ENCODE measurements around the gene CEACAM18. TPM values are rescaled to one million over a fixed set of nuclear protein-coding genes. Genes with fewer than 3 reads are reported as not detected.

CEACAM18 gene
- total and polyA plus RNA-seq, 10 of the 15 experiments (the other 5 are each of a cell fraction or from before 2014, with no cell fraction given), result not detected

DNA sequence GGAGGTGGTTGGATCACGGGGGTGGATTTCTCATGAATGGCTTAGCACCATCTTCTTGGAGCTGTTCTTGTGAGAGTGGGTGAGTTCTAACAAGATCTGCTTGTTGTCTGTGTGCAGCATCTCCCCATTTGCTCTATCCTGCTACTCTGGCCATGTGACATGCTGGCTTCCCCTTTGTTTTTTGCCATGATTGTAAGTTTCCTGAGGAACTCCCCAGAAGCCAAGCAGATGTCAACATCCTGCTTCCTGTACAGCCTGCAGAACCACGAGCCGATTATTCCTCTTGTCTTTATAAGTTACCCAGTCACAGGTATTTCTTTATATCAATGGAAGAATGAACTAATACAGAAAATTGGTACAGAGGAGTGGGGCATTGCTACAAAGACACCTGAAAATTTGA lies 25.6 kb downstream of the CEACAM18 start:
- POLR2A ChIA-PET, result no interaction called here
- BruUV-seq (replicated peaks), result no TSS peak
- TF ChIP-seq, protein P1, sequence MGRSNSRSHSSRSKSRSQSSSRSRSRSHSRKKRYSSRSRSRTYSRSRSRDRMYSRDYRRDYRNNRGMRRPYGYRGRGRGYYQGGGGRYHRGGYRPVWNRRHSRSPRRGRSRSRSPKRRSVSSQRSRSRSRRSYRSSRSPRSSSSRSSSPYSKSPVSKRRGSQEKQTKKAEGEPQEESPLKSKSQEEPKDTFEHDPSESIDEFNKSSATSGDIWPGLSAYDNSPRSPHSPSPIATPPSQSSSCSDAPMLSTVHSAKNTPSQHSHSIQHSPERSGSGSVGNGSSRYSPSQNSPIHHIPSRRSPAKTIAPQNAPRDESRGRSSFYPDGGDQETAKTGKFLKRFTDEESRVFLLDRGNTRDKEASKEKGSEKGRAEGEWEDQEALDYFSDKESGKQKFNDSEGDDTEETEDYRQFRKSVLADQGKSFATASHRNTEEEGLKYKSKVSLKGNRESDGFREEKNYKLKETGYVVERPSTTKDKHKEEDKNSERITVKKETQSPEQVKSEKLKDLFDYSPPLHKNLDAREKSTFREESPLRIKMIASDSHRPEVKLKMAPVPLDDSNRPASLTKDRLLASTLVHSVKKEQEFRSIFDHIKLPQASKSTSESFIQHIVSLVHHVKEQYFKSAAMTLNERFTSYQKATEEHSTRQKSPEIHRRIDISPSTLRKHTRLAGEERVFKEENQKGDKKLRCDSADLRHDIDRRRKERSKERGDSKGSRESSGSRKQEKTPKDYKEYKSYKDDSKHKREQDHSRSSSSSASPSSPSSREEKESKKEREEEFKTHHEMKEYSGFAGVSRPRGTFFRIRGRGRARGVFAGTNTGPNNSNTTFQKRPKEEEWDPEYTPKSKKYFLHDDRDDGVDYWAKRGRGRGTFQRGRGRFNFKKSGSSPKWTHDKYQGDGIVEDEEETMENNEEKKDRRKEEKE (IDR thresholded peaks at IDR 0.05), result no peak

DNA sequence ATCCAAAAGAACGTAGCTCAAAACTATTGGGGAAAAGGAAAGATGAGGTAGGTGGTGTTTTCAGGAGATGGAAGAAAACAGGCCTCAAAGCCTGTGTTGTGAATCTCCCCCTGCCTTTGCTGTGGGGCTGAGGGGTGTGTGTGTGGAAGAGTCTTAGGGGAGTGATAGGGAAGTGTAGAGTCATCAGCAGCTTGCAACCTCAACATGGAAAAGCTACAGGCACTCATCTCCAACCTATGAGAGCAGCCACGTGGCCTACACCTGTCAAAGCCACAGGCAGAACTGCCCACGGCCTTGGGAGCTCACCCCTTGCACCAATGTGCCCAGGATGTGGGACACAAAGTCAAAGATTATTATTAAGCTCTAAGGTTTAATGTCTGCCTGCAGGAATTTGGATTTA lies 27.6 kb downstream of the CEACAM18 start:
- DNase-seq (ENCODE audit: low read depth, low spot score) (no peak), FAIRE-seq (no peak), ATAC-seq (no peak)
- no peak overlapping the region for H3K4me2 ChIP-seq (ENCODE audit: control insufficient read depth, insufficient read depth)
- no peaks in the 10 kb centered on the region; the same call in 2 of the 3 replicates for H3K9me3 ChIP-seq (replicated peaks; ENCODE audit: control insufficient read depth, insufficient read depth, low read length)
- H3K4me1 ChIP-seq (ENCODE audit: control insufficient read depth, insufficient read depth, low read length), result peaks cover 4% of the 10 kb centered on the region; the same call in 1 of the 2 replicates
- in situ Hi-C loops (cut with MboI) (no loop called here), intact Hi-C loops (cut with micrococcal nuclease; ENCODE audit: unreplicated experiment) (no loop called here)
- no peaks in the 10 kb centered on the region for H3K36me3 ChIP-seq (ENCODE audit: control insufficient read depth in 2 of 2, insufficient read depth in 2 of 2, low read length in 1 of 2)
- H3K27ac ChIP-seq (ENCODE audit: control insufficient read depth, insufficient read depth), result no peak overlapping the region
- no TSS peak for BruUV-seq (replicated peaks)
- ChIA-PET POLR2A (no interaction called here), SMC1A (ENCODE audit: uncharacterized antibody, unreplicated experiment) (no interaction called here), RAD21 (ENCODE audit: unreplicated experiment) (interaction anchor here (0.6 to 1.5 kb wide), 2 partner anchors 109 to 151 kb away, joined by 3 to 5 read pairs; no protein-coding TSS in a partner anchor), CTCF (interaction anchor here (0.8 to 6.9 kb wide), 4 partner anchors 9 to 155 kb away, joined by 3 to 39 read pairs (median 6); no protein-coding TSS in a partner anchor)
- H3K79me2 ChIP-seq (ENCODE audit: control insufficient read depth, insufficient read depth, low read length), result no peaks in the 10 kb centered on the region
- H3K27me3 ChIP-seq (replicated peaks in 1 of 2; ENCODE audit: control insufficient read depth in 2 of 2, insufficient read depth in 2 of 2, low read length in 1 of 2), result no peaks in the 10 kb centered on the region
- no peaks in the 10 kb centered on the region for H4K20me1 ChIP-seq (ENCODE audit: control insufficient read depth, insufficient read depth)
- no peak overlapping the region for H2AFZ ChIP-seq (ENCODE audit: control insufficient read depth, low read depth, low read length)
- WGBS (ENCODE audit: insufficient coverage, insufficient replicate concordance, low lambda C conversion rate, missing lambda C conversion rate), result 2% methylated on average over 3 of the region's 3 CpGs
- no peak overlapping the region for H3K4me3 ChIP-seq
- no peak overlapping the region for H3K9ac ChIP-seq (ENCODE audit: control insufficient read depth, insufficient read depth, low read length)
- TF ChIP-seq, protein P2, sequence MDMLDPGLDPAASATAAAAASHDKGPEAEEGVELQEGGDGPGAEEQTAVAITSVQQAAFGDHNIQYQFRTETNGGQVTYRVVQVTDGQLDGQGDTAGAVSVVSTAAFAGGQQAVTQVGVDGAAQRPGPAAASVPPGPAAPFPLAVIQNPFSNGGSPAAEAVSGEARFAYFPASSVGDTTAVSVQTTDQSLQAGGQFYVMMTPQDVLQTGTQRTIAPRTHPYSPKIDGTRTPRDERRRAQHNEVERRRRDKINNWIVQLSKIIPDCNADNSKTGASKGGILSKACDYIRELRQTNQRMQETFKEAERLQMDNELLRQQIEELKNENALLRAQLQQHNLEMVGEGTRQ (IDR thresholded peaks at IDR 0.05; ENCODE audit: borderline replicate concordance, low read depth, low read length), result no peak
- TF ChIP-seq SREBF2 (IDR thresholded peaks at IDR 0.05; ENCODE audit: low read length) (no peak), IRF4 (IDR thresholded peaks at IDR 0.05; ENCODE audit: low read depth, low read length) (no peak)
- TF ChIP-seq, protein P3, sequence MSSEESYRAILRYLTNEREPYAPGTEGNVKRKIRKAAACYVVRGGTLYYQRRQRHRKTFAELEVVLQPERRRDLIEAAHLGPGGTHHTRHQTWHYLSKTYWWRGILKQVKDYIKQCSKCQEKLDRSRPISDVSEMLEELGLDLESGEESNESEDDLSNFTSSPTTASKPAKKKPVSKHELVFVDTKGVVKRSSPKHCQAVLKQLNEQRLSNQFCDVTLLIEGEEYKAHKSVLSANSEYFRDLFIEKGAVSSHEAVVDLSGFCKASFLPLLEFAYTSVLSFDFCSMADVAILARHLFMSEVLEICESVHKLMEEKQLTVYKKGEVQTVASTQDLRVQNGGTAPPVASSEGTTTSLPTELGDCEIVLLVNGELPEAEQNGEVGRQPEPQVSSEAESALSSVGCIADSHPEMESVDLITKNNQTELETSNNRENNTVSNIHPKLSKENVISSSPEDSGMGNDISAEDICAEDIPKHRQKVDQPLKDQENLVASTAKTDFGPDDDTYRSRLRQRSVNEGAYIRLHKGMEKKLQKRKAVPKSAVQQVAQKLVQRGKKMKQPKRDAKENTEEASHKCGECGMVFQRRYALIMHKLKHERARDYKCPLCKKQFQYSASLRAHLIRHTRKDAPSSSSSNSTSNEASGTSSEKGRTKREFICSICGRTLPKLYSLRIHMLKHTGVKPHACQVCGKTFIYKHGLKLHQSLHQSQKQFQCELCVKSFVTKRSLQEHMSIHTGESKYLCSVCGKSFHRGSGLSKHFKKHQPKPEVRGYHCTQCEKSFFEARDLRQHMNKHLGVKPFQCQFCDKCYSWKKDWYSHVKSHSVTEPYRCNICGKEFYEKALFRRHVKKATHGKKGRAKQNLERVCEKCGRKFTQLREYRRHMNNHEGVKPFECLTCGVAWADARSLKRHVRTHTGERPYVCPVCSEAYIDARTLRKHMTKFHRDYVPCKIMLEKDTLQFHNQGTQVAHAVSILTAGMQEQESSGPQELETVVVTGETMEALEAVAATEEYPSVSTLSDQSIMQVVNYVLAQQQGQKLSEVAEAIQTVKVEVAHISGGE (CRISPR knock-in tag; IDR thresholded peaks at IDR 0.05), result no peak

More for the DNA sequence above, 25.6 kb downstream of the CEACAM18 start:
- Histone ChIP-seq H3K27me3 (replicated peaks in 1 of 2; ENCODE audit: control insufficient read depth in 2 of 2, insufficient read depth in 2 of 2, low read length in 1 of 2) (no peaks in the 10 kb centered on the region), H4K20me1 (ENCODE audit: control insufficient read depth, insufficient read depth) (no peaks in the 10 kb centered on the region), H2AFZ (ENCODE audit: control insufficient read depth, low read depth, low read length) (no peak overlapping the region), H3K9me3 (replicated peaks; ENCODE audit: control insufficient read depth, insufficient read depth, low read length) (no peaks in the 10 kb centered on the region; the same call in 2 of the 3 replicates), H3K4me1 (ENCODE audit: control insufficient read depth, insufficient read depth, low read length) (peaks cover 4% of the 10 kb centered on the region; the same call in 1 of the 2 replicates), H3K9ac (ENCODE audit: control insufficient read depth, insufficient read depth, low read length) (no peak overlapping the region), H3K27ac (ENCODE audit: control insufficient read depth, insufficient read depth) (no peak overlapping the region), H3K79me2 (ENCODE audit: control insufficient read depth, insufficient read depth, low read length) (no peaks in the 10 kb centered on the region), H3K4me3 (no peak overlapping the region), H3K4me2 (ENCODE audit: control insufficient read depth, insufficient read depth) (no peak overlapping the region), H3K36me3 (ENCODE audit: control insufficient read depth in 2 of 2, insufficient read depth in 2 of 2, low read length in 1 of 2) (no peaks in the 10 kb centered on the region)
- FAIRE-seq (no peak), ATAC-seq (no peak), DNase-seq (ENCODE audit: low read depth, low spot score) (no peak)
- in situ Hi-C loops (cut with MboI), result no loop called here
- CTCF ChIA-PET, result interaction anchor here (2.3 to 6.9 kb wide), 2 partner anchors 11 to 158 kb away, joined by 8 to 39 read pairs; no protein-coding TSS in a partner anchor
- intact Hi-C loops (cut with micrococcal nuclease; ENCODE audit: unreplicated experiment), result no loop called here
- RAD21 ChIA-PET (ENCODE audit: unreplicated experiment), result no interaction called here
- WGBS (ENCODE audit: insufficient coverage, insufficient replicate concordance, low lambda C conversion rate, missing lambda C conversion rate), result 12% methylated on average over 3 of the region's 3 CpGs
- SMC1A ChIA-PET (ENCODE audit: uncharacterized antibody, unreplicated experiment), result interaction anchor here (0.7 kb wide), 1 partner anchor 245 kb away, joined by 3 read pairs; no protein-coding TSS in a partner anchor

Measured in GM12878 (cell line).